ENCODE measurements around the gene CDC45. TPM values are rescaled to one million over a fixed set of nuclear protein-coding genes. Genes with fewer than 3 reads are reported as not detected.

Gene CDC45
- total RNA-seq, 2 experiments from 2014 or later = 80.2 to 83.0 TPM

GRCh38 chr22:19488884-19489843 lies 9.4 kb downstream of the CDC45 start:
- intact Hi-C loops (cut with micrococcal nuclease; ENCODE audit: unreplicated experiment) = no loop called here
- peaks cover 7% of the 10 kb centered on the region; the same call in 1 of the 2 replicates for H3K79me2 ChIP-seq (ENCODE audit: insufficient read depth, low read depth, low read length)

GRCh38 chr22:19490628-19491230 lies 11.0 kb downstream of the CDC45 start:
- Histone ChIP-seq H4K20me1 (ENCODE audit: insufficient read depth, low read length) (peaks cover 9% of the 10 kb centered on the region; the same call in 1 of the 2 replicates), H3K4me1 (ENCODE audit: insufficient read depth, low read length, poor library complexity, severe bottlenecking) (no peaks in the 10 kb centered on the region), H3K9me2 (ENCODE audit: insufficient read depth, low read length) (no peaks in the 10 kb centered on the region), H3K9me3 (ENCODE audit: low read length) (no peaks in the 10 kb centered on the region), H3K79me2 (ENCODE audit: insufficient read depth, low read depth, low read length) (peaks cover 7% of the 10 kb centered on the region; the same call in 1 of the 2 replicates), H3K27ac (ENCODE audit: low read depth, low read length, poor library complexity, severe bottlenecking) (no peak overlapping the region), H3K36me3 (ENCODE audit: insufficient read depth, low read length) (peaks cover 89% of the 10 kb centered on the region), H3K4me2 (ENCODE audit: low read length) (no peak overlapping the region), H2AFZ (ENCODE audit: low read length) (no peak overlapping the region), H3K4me3 (ENCODE audit: low read depth, low read length, poor library complexity, severe bottlenecking) (no peak overlapping the region)
- DNase-seq (ENCODE audit: low spot score) = no peak
- BruUV-seq (replicated peaks) = no TSS peak
- ChIA-PET POLR2A (no interaction called here), CTCF (ENCODE audit: unreplicated experiment) (no interaction called here)
- intact Hi-C loops (cut with micrococcal nuclease; ENCODE audit: unreplicated experiment) = no loop called here
- no peak for TF ChIP-seq CTCF (conservative IDR thresholded peaks at IDR 0.05; ENCODE audit: low read length)
- no peak for TF ChIP-seq EZH2phosphoT487 (IDR thresholded peaks at IDR 0.05; ENCODE audit: borderline replicate concordance, low read depth, low read length)

More at GRCh38 chr22:19488884-19489843, 9.4 kb downstream of the CDC45 start:
- CTCF ChIA-PET (ENCODE audit: unreplicated experiment) = no interaction called here
- no peak overlapping the region for H3K27ac ChIP-seq (ENCODE audit: low read depth, low read length, poor library complexity, severe bottlenecking)
- no peak overlapping the region for H2AFZ ChIP-seq (ENCODE audit: low read length)
- TF ChIP-seq EZH2phosphoT487 (IDR thresholded peaks at IDR 0.05; ENCODE audit: borderline replicate concordance, low read depth, low read length) (no peak), CTCF (conservative IDR thresholded peaks at IDR 0.05; ENCODE audit: low read length) (0 out of 2 replicates have a peak, but pooled peaks have one; percentile 32)
- H3K9me3 ChIP-seq (ENCODE audit: low read length) = no peaks in the 10 kb centered on the region
- H3K4me3 ChIP-seq (ENCODE audit: low read depth, low read length, poor library complexity, severe bottlenecking) = no peak overlapping the region
- no peaks in the 10 kb centered on the region for H3K4me1 ChIP-seq (ENCODE audit: insufficient read depth, low read length, poor library complexity, severe bottlenecking)
- no TSS peak for BruUV-seq (replicated peaks)
- POLR2A ChIA-PET = no interaction called here
- peaks cover 9% of the 10 kb centered on the region; the same call in 1 of the 2 replicates for H4K20me1 ChIP-seq (ENCODE audit: insufficient read depth, low read length)
- H3K9me2 ChIP-seq (ENCODE audit: insufficient read depth, low read length) = no peaks in the 10 kb centered on the region
- H3K36me3 ChIP-seq (ENCODE audit: insufficient read depth, low read length) = peaks cover 89% of the 10 kb centered on the region
- no peak overlapping the region for H3K4me2 ChIP-seq (ENCODE audit: low read length)
- no peak for DNase-seq (ENCODE audit: low spot score)
